Measurements from ENCODE around the gene DOC2A. TPM values are rescaled to one million over a fixed set of nuclear protein-coding genes. Genes with fewer than 3 reads are reported as not detected.
"Not testable (repeated sequence)": the region's sequence is repeated elsewhere in the genome, so short reads cannot be mapped to it uniquely, and the experiment has no call there.

Gene DOC2A
- total RNA-seq, 2 experiments from 2014 or later: 0.34 TPM; not detected in 1

- CTCF ChIA-PET: interaction anchor here (1.0 to 3.7 kb wide), 11 partner anchors 9 to 113 kb away, joined by 3 to 41 read pairs (median 4); partner anchors contain the start of genes KCTD13 and TAOK2
- POLR2A ChIA-PET: interaction anchor here (1.0 to 3.2 kb wide), 10 partner anchors 11 to 261 kb away, joined by 3 to 42 read pairs (median 4); partner anchors contain the start of genes HIRIP3, INO80E, KCTD13 and TAOK2
- DNase-seq (no peak), ATAC-seq (no peak)
- peaks cover 20% of the 10 kb centered on the region for H3K4me1 Mint-ChIP-seq (ENCODE audit: low read depth)
- H3K27ac Mint-ChIP-seq: peak overlapping the region; percentile 83
- H3K9me3 Mint-ChIP-seq (ENCODE audit: insufficient read depth): no peaks in the 10 kb centered on the region
- H3K27me3 Mint-ChIP-seq (ENCODE audit: low read depth): no peaks in the 10 kb centered on the region
- peaks cover 8% of the 10 kb centered on the region for H3K36me3 Mint-ChIP-seq (ENCODE audit: low read depth)
- peak overlapping the region; percentile 82 for H3K4me3 Mint-ChIP-seq
Observed at GRCh38 chr16:29961127-29961478, 49.7 kb downstream of the DOC2A start.

GRCh38 chr16:29959821-29960220, 51.0 kb downstream of the DOC2A start:
- H3K9me3 Mint-ChIP-seq (ENCODE audit: insufficient read depth); CTCF ChIA-PET: not testable (repeated sequence)

GRCh38 chr16:29959293-29959692, 51.5 kb downstream of the DOC2A start:
- no peak for DNase-seq
- Mint-ChIP-seq H3K27me3 (ENCODE audit: low read depth) (peaks cover 3% of the 10 kb centered on the region), H3K4me1 (ENCODE audit: low read depth) (peaks cover 20% of the 10 kb centered on the region), H3K36me3 (ENCODE audit: low read depth) (peaks cover 4% of the 10 kb centered on the region), H3K27ac (no peak overlapping the region), H3K9me3 (ENCODE audit: insufficient read depth) (no peaks in the 10 kb centered on the region), H3K4me3 (no peak overlapping the region)
- no peak for ATAC-seq
- POLR2A ChIA-PET: interaction anchor here (0.6 kb wide), 1 partner anchor 14 kb away, joined by 3 read pairs; the partner anchor contains the start of gene TAOK2
- CTCF ChIA-PET: no interaction called here

More at GRCh38 chr16:29959821-29960220, 51.0 kb downstream of the DOC2A start:
- H3K4me1 Mint-ChIP-seq (ENCODE audit: low read depth): peaks cover 20% of the 10 kb centered on the region
- POLR2A ChIA-PET; H3K27me3 Mint-ChIP-seq (ENCODE audit: low read depth); DNase-seq; H3K27ac Mint-ChIP-seq; ATAC-seq; H3K4me3 Mint-ChIP-seq; H3K36me3 Mint-ChIP-seq (ENCODE audit: low read depth): not testable (repeated sequence)

GRCh38 chr16:29958756-29959155, 52.1 kb downstream of the DOC2A start:
- H3K4me1 Mint-ChIP-seq (ENCODE audit: low read depth): peaks cover 20% of the 10 kb centered on the region
- H3K27ac Mint-ChIP-seq: no peak overlapping the region
- peaks cover 4% of the 10 kb centered on the region for H3K36me3 Mint-ChIP-seq (ENCODE audit: low read depth)
- CTCF ChIA-PET: no interaction called here
- no peak for DNase-seq
- ATAC-seq: no peak
- H3K9me3 Mint-ChIP-seq (ENCODE audit: insufficient read depth): no peaks in the 10 kb centered on the region
- POLR2A ChIA-PET: interaction anchor here (0.6 kb wide), 1 partner anchor 15 kb away, joined by 3 read pairs; the partner anchor contains the start of gene TAOK2
- peaks cover 3% of the 10 kb centered on the region for H3K27me3 Mint-ChIP-seq (ENCODE audit: low read depth)
- no peak overlapping the region for H3K4me3 Mint-ChIP-seq

Other genes starting within 250 kb of the DOC2A start
- gene ZG16, start 232.8 kb downstream of the DOC2A start, total RNA-seq: not detected
- gene KIF22, start 220.3 kb downstream of the DOC2A start, total RNA-seq: 100 to 1,000 TPM; 229 to 233 TPM
- 100 to 1,000 TPM; 455 to 494 TPM for gene MAZ, start 204.5 kb downstream of the DOC2A start, total RNA-seq
- gene PRRT2, start 198.8 kb downstream of the DOC2A start, total RNA-seq: under 1 TPM; 0.16 to 0.83 TPM
- 10 to 100 TPM; 39.1 TPM for gene PAGR1, start 194.9 kb downstream of the DOC2A start, total RNA-seq
- 100 to 1,000 TPM; 122 to 125 TPM for gene MVP, start 190.6 kb downstream of the DOC2A start, total RNA-seq
- gene CDIPT, start 147.8 kb downstream of the DOC2A start, total RNA-seq: 10 to 100 TPM; 51.1 to 53.2 TPM
- gene SEZ6L2, start 111.5 kb downstream of the DOC2A start, total RNA-seq: not detected
- gene ASPHD1, start 110.5 kb downstream of the DOC2A start, total RNA-seq: under 1 TPM in 1 of 2 experiments, not detected in 1; 0.24 TPM
- 10 to 100 TPM; 33.8 to 35.5 TPM for gene KCTD13, start 84.8 kb downstream of the DOC2A start, total RNA-seq
- gene TMEM219, start 48.9 kb downstream of the DOC2A start, total RNA-seq: 10 to 100 TPM; 57.8 to 61.0 TPM
- 10 to 100 TPM; 48.9 to 49.8 TPM for gene TAOK2, start 37.2 kb downstream of the DOC2A start, total RNA-seq
- gene HIRIP3, start 15.4 kb downstream of the DOC2A start, total RNA-seq: 10 to 100 TPM; 46.4 to 47.3 TPM
- 100 to 1,000 TPM; 104 to 117 TPM for gene INO80E, start 14.8 kb downstream of the DOC2A start, total RNA-seq
- not detected for gene C16orf92, start 12.2 kb upstream of the DOC2A start, total RNA-seq
- 1 to 10 TPM; 4.6 TPM for gene TLCD3B, start 20.2 kb upstream of the DOC2A start, total RNA-seq
- 1,000 to 10,000 TPM; 1,738 to 1,843 TPM for gene ALDOA, start 54.7 kb upstream of the DOC2A start, total RNA-seq
- 100 to 1,000 TPM; 157 TPM for gene PPP4C, start 65.0 kb upstream of the DOC2A start, total RNA-seq
- gene TBX6, start 80.9 kb upstream of the DOC2A start, total RNA-seq: 1 to 10 TPM; 1.3 TPM
- gene YPEL3, start 85.2 kb upstream of the DOC2A start, total RNA-seq: 10 to 100 TPM; 29.4 to 34.5 TPM
- gene GDPD3, start 102.5 kb upstream of the DOC2A start, total RNA-seq: 10 to 100 TPM; 10.5 to 12.6 TPM
- gene MAPK3, start 112.2 kb upstream of the DOC2A start, total RNA-seq: 10 to 100 TPM; 83.5 to 93.7 TPM
- 1,000 to 10,000 TPM; 1,875 to 1,983 TPM for gene CORO1A, start 172.6 kb upstream of the DOC2A start, total RNA-seq
- gene BOLA2B, start 182.6 kb upstream of the DOC2A start, total RNA-seq: 100 to 1,000 TPM; 205 to 212 TPM
- gene SLX1A, start 182.8 kb upstream of the DOC2A start, total RNA-seq: 100 to 1,000 TPM; 115 to 123 TPM
- 10 to 100 TPM; 28.9 to 32.8 TPM for gene SULT1A3, start 188.2 kb upstream of the DOC2A start, total RNA-seq
- gene NPIPB13, start 237.5 kb upstream of the DOC2A start, total RNA-seq: 10 to 100 TPM; 12.6 to 24.3 TPM